GM12874 (cell line): Measurements from ENCODE around the gene EFCAB8.

Experiments used
- CTCF ChIP-seq: IDR thresholded peaks from 2 replicates; pipeline ENCODE4 v1.5.1; 2011; ENCODE audit warnings: low read depth, mild to moderate bottlenecking, control low read depth, low read length, moderate library complexity; ENCODE audit not compliant: insufficient read depth

EFCAB8 gene

GRCh38 chr20:32879538-32879937 is 20.8 kb downstream of the EFCAB8 start:
- TF ChIP-seq CTCF = no peak

- TF ChIP-seq CTCF = no peak
These were observed 21.9 kb downstream of the EFCAB8 start for GRCh38 chr20:32880635-32881034.

- TF ChIP-seq CTCF = no peak
These were observed 24.4 kb downstream of the EFCAB8 start for GRCh38 chr20:32883081-32883480.

GRCh38 chr20:32885185-32885584 is 26.5 kb downstream of the EFCAB8 start:
- TF ChIP-seq CTCF = no peak

- TF ChIP-seq CTCF = no peak
These were observed 27.2 kb downstream of the EFCAB8 start for GRCh38 chr20:32885952-32886351.

GRCh38 chr20:32886652-32887051 is 27.9 kb downstream of the EFCAB8 start:
- TF ChIP-seq CTCF = no peak

GRCh38 chr20:32887492-32887891 is 28.8 kb downstream of the EFCAB8 start:
- no peak for TF ChIP-seq CTCF

GRCh38 chr20:32888636-32889035 is 29.9 kb downstream of the EFCAB8 start:
- no peak for TF ChIP-seq CTCF
